OCI-LY7 (cell line): Measurements from ENCODE around the gene CYP3A5. TPM values are rescaled to one million over a fixed set of nuclear protein-coding genes. Genes with fewer than 3 reads are reported as not detected.

ENCODE experiments used
- BruUV-seq: library from RNA; stranded (reverse); fragments of 400-500 nt; replicated peaks from 2 replicates; lab custom pipeline; 2021; lab: Mats Ljungman, UMichigan
- CTCF ChIA-PET: fragments of 300-600 bp; sonication (Branson Sonifier 250); formaldehyde crosslinking; loops from one replicate; lab custom pipeline; 2022; ENCODE audit warnings: antibody characterized with exemption; ENCODE audit not compliant: unreplicated experiment; lab: Charles Lee
- POLR2A ChIA-PET: fragments of 300-600 bp; sonication (Branson Sonifier 250); formaldehyde crosslinking; loops from one replicate; lab custom pipeline; 2022; ENCODE audit warnings: antibody characterized with exemption; lab: Charles Lee
- DNase-seq: peaks from one replicate; pipeline ENCODE4 v3.0.0-alpha.2; 2015; ENCODE audit warnings: low spot score
- H2AFZ ChIP-seq: fragments of 200-600 bp; sonication (generic), shearing (Covaris generic); 2 replicates; pipeline ENCODE4 v1.6.1; 2014; ENCODE audit warnings: mild to moderate bottlenecking, antibody characterized with exemption, low read length, moderate library complexity
- H3K27ac ChIP-seq: fragments of 200-600 bp; sonication (generic); 2 replicates; pipeline ENCODE4 v1.5.1; 2014; ENCODE audit warnings: mixed run types, low read depth, mild to moderate bottlenecking, moderate library complexity, low read length, inconsistent platforms; ENCODE audit not compliant: poor library complexity, severe bottlenecking
- H3K36me3 ChIP-seq: fragments of 200-600 bp; sonication (generic); 2 replicates; pipeline ENCODE4 v1.6.1; 2014; ENCODE audit warnings: mild to moderate bottlenecking, antibody characterized with exemption, low read length, moderate library complexity, mixed read lengths; ENCODE audit not compliant: insufficient read depth
- H3K4me1 ChIP-seq: fragments of 200-600 bp; sonication (generic); 2 replicates; pipeline ENCODE4 v1.5.1; 2014; ENCODE audit warnings: mild to moderate bottlenecking, low read length; ENCODE audit not compliant: insufficient read depth, poor library complexity, severe bottlenecking
- H3K4me2 ChIP-seq: fragments of 200-600 bp; sonication (generic); 2 replicates; pipeline ENCODE4 v1.6.1; 2014; ENCODE audit warnings: mild to moderate bottlenecking, low read length
- H3K4me3 ChIP-seq: fragments of 200-600 bp; sonication (generic); 2 replicates; pipeline ENCODE4 v1.5.1; 2014; ENCODE audit warnings: mild to moderate bottlenecking, low read depth, low read length; ENCODE audit not compliant: poor library complexity, severe bottlenecking
- H3K79me2 ChIP-seq: fragments of 200-600 bp; sonication (generic); 2 replicates; pipeline ENCODE4 v1.6.1; 2016; ENCODE audit warnings: low read depth, mild to moderate bottlenecking, low read length, moderate library complexity, mixed read lengths; ENCODE audit not compliant: insufficient read depth
- H3K9me2 ChIP-seq: fragments of 200-600 bp; sonication (generic); 2 replicates; pipeline ENCODE4 v1.6.1; 2016; ENCODE audit warnings: mild to moderate bottlenecking, low read length, mixed read lengths; ENCODE audit not compliant: insufficient read depth
- H3K9me3 ChIP-seq: fragments of 200-600 bp; sonication (generic); 2 replicates; pipeline ENCODE4 v1.6.1; 2014; ENCODE audit warnings: mild to moderate bottlenecking, mixed run types, low read length, mixed read lengths
- H4K20me1 ChIP-seq: fragments of 200-600 bp; sonication (generic); 2 replicates; pipeline ENCODE4 v1.6.1; 2014; ENCODE audit warnings: mild to moderate bottlenecking, antibody characterized with exemption, low read length, moderate library complexity, mixed read lengths; ENCODE audit not compliant: insufficient read depth
- EZH2phosphoT487 ChIP-seq: fragments of 200-600 bp; sonication (generic); IDR thresholded peaks from 2 replicates; pipeline ENCODE4 v1.6.1; 2018; ENCODE audit warnings: low read depth, borderline replicate concordance, mild to moderate bottlenecking, mixed run types, antibody characterized with exemption, low read length, moderate library complexity, mixed read lengths
- intact Hi-C: fragments of 100-400 bp; cut with micrococcal nuclease; formaldehyde crosslinking; loops from one replicate; pipeline ENCODE4 v1.10.0; 2022; ENCODE audit not compliant: unreplicated experiment
- total RNA-seq, 2 experiments: library from RNA; depleted of rRNA in 1 of 2; stranded (reverse); fragments of >200 nt in 1 of 2; shearing (Covaris generic) in 1 of 2; gene quantifications; 2 replicates each; pipeline ENCODE4 v1.2.3, GENCODE V29; 2014 to 2022
- TF ChIP-seq, protein P1 (sequence below): fragments of 200-600 bp; sonication (generic); conservative IDR thresholded peaks from 2 replicates; pipeline ENCODE4 v1.5.1; 2014; ENCODE audit warnings: mild to moderate bottlenecking, antibody characterized with exemption, low read length, moderate library complexity, mixed read lengths

The CYP3A5 gene
- total RNA-seq, 2 experiments from 2014 or later: not detected

DNA sequence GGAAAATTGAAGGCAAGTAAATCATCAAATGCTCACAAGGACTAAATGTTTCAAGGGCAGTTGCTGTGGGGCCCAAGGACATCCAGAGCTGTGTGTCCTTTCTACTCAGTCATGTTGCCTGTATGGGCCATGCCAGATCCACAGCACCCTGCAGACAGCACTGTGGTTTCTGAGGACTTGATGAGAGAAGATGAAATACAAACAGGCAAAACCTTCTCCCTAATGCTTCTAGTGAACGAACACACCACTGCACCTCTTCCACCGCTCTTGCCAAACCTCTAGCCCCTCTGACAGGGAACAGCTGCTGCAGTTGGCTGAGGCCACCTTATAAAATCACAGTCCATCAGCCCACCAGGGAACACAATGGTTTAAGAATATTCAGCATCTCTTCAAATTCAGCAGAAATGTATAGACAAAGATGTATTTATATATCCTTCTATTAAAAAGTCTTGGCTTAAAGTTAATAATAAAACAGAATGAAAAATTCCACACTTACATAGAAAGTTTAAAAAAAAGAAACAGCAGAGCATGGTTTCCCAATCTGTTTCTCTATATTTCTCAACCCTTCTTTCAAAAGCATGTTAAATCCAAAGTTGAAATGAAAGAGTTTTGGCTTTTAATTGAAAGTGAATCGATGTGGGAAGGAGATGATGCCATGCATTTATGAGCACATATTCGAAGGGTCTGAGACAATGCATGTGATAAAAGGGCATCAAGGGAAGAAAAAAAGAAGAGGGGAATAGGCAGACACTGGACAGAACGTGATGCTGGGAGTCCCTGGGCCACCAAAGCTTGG is 41.2 kb upstream of the CYP3A5 start:
- no peak for TF ChIP-seq EZH2phosphoT487
- TF ChIP-seq, protein P1, sequence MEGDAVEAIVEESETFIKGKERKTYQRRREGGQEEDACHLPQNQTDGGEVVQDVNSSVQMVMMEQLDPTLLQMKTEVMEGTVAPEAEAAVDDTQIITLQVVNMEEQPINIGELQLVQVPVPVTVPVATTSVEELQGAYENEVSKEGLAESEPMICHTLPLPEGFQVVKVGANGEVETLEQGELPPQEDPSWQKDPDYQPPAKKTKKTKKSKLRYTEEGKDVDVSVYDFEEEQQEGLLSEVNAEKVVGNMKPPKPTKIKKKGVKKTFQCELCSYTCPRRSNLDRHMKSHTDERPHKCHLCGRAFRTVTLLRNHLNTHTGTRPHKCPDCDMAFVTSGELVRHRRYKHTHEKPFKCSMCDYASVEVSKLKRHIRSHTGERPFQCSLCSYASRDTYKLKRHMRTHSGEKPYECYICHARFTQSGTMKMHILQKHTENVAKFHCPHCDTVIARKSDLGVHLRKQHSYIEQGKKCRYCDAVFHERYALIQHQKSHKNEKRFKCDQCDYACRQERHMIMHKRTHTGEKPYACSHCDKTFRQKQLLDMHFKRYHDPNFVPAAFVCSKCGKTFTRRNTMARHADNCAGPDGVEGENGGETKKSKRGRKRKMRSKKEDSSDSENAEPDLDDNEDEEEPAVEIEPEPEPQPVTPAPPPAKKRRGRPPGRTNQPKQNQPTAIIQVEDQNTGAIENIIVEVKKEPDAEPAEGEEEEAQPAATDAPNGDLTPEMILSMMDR: no peak
- H3K79me2 ChIP-seq: no peaks in the 10 kb centered on the region
- no peak overlapping the region for H2AFZ ChIP-seq
- no TSS peak for BruUV-seq
- no peaks in the 10 kb centered on the region for H4K20me1 ChIP-seq
- no peaks in the 10 kb centered on the region for H3K9me2 ChIP-seq
- H3K4me1 ChIP-seq: no peaks in the 10 kb centered on the region
- intact Hi-C loops: no loop called here
- H3K36me3 ChIP-seq: no peaks in the 10 kb centered on the region
- H3K9me3 ChIP-seq: no peaks in the 10 kb centered on the region
- no peak overlapping the region for H3K4me2 ChIP-seq
- ChIA-PET CTCF (no interaction called here), POLR2A (no interaction called here)
- no peak for DNase-seq
- no peak overlapping the region for H3K27ac ChIP-seq
- H3K4me3 ChIP-seq: no peak overlapping the region

DNA sequence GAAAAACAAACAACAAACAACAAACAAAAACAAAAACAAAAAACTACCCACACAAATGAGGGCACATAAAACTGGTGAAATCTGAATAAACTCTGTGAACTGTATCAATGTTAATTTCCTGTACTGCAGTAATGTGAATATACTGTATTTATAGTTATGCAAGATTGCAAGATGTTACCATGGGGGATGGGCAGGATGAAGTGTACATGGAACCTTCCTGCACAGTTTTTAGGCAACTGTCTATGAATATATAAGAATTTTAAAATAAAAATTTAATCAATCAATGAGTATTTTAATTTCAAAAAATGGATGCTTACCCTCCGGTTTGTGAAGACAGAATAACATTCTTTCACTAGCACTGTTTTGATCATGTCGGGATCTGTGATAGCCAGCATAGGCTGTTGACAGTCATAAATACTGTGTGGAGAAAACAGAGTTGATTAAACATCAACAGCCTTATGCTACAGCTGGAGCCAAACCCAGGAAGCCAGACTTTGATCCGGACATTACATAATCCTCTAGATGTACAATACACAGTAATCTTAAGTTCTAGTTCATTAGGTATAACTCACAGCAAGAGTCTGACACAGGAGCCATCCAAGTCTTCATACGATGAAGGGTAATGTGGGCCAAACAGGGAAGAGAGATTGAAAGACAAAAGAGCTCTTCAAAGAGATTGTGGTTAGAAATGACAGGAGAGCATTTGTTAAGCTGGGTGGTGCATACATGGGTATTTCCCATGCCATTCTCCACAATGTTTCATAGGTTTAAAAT is 40.4 kb upstream of the CYP3A5 start:
- H3K27ac ChIP-seq: no peak overlapping the region
- no TSS peak for BruUV-seq

More for the DNA sequence above, 40.4 kb upstream of the CYP3A5 start:
- H2AFZ ChIP-seq: no peak overlapping the region
- DNase-seq: no peak
- H3K4me1 ChIP-seq: no peaks in the 10 kb centered on the region
- POLR2A ChIA-PET: no interaction called here
- H3K4me2 ChIP-seq: no peak overlapping the region
- no peak for TF ChIP-seq EZH2phosphoT487
- TF ChIP-seq, protein P1: no peak
- no peaks in the 10 kb centered on the region for H3K36me3 ChIP-seq
- H3K79me2 ChIP-seq: no peaks in the 10 kb centered on the region
- CTCF ChIA-PET: no interaction called here
- no peaks in the 10 kb centered on the region for H3K9me2 ChIP-seq
- H3K9me3 ChIP-seq: no peaks in the 10 kb centered on the region
- no peak overlapping the region for H3K4me3 ChIP-seq
- no peaks in the 10 kb centered on the region for H4K20me1 ChIP-seq
- intact Hi-C loops: no loop called here
